Smooth muscle cell (in vitro differentiated cells): ENCODE data around the gene DHRS2. TPM values are rescaled to one million over a fixed set of nuclear protein-coding genes. Genes with fewer than 3 reads are reported as not detected.

ENCODE experiments used
- DNase-seq: peaks from one replicate; lab custom pipeline; 2025; ENCODE audit not compliant: unreplicated experiment; lab: John Stamatoyannopoulos, UW
- H2AFZ ChIP-seq: fragments of 200-600 bp; sonication (generic); 2 replicates; pipeline ENCODE4 v1.6.0; 2016; ENCODE audit warnings: antibody characterized with exemption, low read depth, mild to moderate bottlenecking
- H3F3A ChIP-seq: fragments of 200-600 bp; sonication (generic); 2 replicates; pipeline ENCODE4 v1.6.0; 2017; ENCODE audit warnings: antibody characterized with exemption, low read depth
- H3K27ac ChIP-seq: fragments of 200-600 bp; sonication (generic); 2 replicates; pipeline ENCODE4 v1.5.1; 2016; ENCODE audit warnings: low read depth, mild to moderate bottlenecking
- H3K27me3 ChIP-seq: fragments of 200-600 bp; sonication (generic); 2 replicates; pipeline ENCODE4 v1.6.1; 2016; ENCODE audit warnings: low read depth, mild to moderate bottlenecking
- H3K36me3 ChIP-seq: fragments of 200-600 bp; sonication (generic); 2 replicates; pipeline ENCODE4 v1.5.1; 2016; ENCODE audit warnings: low read depth
- H3K4me1 ChIP-seq: fragments of 200-600 bp; sonication (generic); 2 replicates; pipeline ENCODE4 v1.5.1; 2016; ENCODE audit warnings: low read depth
- H3K4me2 ChIP-seq: fragments of 200-600 bp; sonication (generic); 2 replicates; pipeline ENCODE4 v1.6.0; 2016; ENCODE audit warnings: mild to moderate bottlenecking
- H3K4me3 ChIP-seq: fragments of 200-600 bp; sonication (generic); 2 replicates; pipeline ENCODE4 v1.5.1; 2016; ENCODE audit warnings: mild to moderate bottlenecking
- H3K79me2 ChIP-seq: fragments of 200-600 bp; sonication (generic); 2 replicates; pipeline ENCODE4 v1.6.0; 2016; ENCODE audit warnings: low read depth, mild to moderate bottlenecking
- H3K9ac ChIP-seq: fragments of 200-600 bp; sonication (generic); 2 replicates; pipeline ENCODE4 v1.6.0; 2016; ENCODE audit warnings: low read depth
- H3K9me3 ChIP-seq: fragments of 200-600 bp; sonication (generic); replicated peaks from 2 replicates; pipeline ENCODE4 v1.5.1; 2016; ENCODE audit warnings: low read depth
- H4K20me1 ChIP-seq: fragments of 200-600 bp; sonication (generic); 2 replicates; pipeline ENCODE4 v1.6.0; 2016; ENCODE audit warnings: low read depth
- WGBS: methylation state at CpG from one replicate; pipeline ENCODE4 v1.1.7; 2016; ENCODE audit warnings: low lambda C conversion rate; 5-methylcytosine and 5-hydroxymethylcytosine counted together
- polyA plus RNA-seq: library from polyadenylated mRNA; unstranded; fragments of >200 nt; fragmentation: Nextera tagmentation; extraction: Ambion mirVana; gene quantifications from 2 replicates; pipeline ENCODE4 v1.2.1, GENCODE V29; 2016
- total RNA-seq: library from RNA; depleted of rRNA; stranded (reverse); fragments of >200 nt; gene quantifications from 2 replicates; pipeline ENCODE4 v1.2.3, GENCODE V29; 2014
- TF ChIP-seq, protein P1 (sequence below): fragments of 200-600 bp; sonication (generic); IDR thresholded peaks from 2 replicates; pipeline ENCODE4 v1.5.1; 2017; ENCODE audit warnings: borderline replicate concordance, mild to moderate bottlenecking, antibody characterized with exemption; ENCODE audit not compliant: insufficient read depth, poor library complexity, severe bottlenecking

The DHRS2 gene
- total and polyA plus RNA-seq, 2 experiments from 2014 or later = 0.36 to 1.4 TPM

DNA sequence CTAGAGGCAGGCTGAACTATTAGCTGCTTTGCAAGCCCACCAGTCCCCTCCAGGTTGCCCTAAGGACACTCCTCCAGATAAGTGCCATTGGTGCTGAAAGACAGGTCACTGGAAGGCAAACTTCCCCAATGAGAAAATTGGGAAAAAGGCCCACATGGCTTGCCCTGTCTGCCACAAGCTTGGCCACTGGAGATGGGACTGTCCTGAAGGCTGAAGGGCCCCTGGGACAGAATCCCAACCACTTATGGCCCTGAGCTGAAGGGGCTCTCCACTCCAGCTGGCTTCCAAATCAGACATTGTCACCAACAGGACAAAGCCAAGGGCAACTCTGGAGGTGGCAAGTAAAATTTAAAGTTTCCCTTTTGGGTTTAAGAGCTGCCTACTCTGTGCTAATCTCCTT is 12.2 kb upstream of the DHRS2 start:
- no peaks in the 10 kb centered on the region for H3K27me3 ChIP-seq
- H3K36me3 ChIP-seq = no peaks in the 10 kb centered on the region
- H3K27ac ChIP-seq = no peak overlapping the region
- H3K4me1 ChIP-seq = no peaks in the 10 kb centered on the region
- H3K79me2 ChIP-seq = no peaks in the 10 kb centered on the region
- H2AFZ ChIP-seq = no peak overlapping the region
- no peak overlapping the region for H3K4me2 ChIP-seq
- H3K9me3 ChIP-seq = peaks cover 5% of the 10 kb centered on the region
- H4K20me1 ChIP-seq = no peaks in the 10 kb centered on the region
- H3F3A ChIP-seq = no peaks in the 10 kb centered on the region
- no peak overlapping the region for H3K4me3 ChIP-seq
- H3K9ac ChIP-seq = no peak overlapping the region
- DNase-seq = no peak
- TF ChIP-seq, protein P1, sequence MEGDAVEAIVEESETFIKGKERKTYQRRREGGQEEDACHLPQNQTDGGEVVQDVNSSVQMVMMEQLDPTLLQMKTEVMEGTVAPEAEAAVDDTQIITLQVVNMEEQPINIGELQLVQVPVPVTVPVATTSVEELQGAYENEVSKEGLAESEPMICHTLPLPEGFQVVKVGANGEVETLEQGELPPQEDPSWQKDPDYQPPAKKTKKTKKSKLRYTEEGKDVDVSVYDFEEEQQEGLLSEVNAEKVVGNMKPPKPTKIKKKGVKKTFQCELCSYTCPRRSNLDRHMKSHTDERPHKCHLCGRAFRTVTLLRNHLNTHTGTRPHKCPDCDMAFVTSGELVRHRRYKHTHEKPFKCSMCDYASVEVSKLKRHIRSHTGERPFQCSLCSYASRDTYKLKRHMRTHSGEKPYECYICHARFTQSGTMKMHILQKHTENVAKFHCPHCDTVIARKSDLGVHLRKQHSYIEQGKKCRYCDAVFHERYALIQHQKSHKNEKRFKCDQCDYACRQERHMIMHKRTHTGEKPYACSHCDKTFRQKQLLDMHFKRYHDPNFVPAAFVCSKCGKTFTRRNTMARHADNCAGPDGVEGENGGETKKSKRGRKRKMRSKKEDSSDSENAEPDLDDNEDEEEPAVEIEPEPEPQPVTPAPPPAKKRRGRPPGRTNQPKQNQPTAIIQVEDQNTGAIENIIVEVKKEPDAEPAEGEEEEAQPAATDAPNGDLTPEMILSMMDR = no peak

DNA sequence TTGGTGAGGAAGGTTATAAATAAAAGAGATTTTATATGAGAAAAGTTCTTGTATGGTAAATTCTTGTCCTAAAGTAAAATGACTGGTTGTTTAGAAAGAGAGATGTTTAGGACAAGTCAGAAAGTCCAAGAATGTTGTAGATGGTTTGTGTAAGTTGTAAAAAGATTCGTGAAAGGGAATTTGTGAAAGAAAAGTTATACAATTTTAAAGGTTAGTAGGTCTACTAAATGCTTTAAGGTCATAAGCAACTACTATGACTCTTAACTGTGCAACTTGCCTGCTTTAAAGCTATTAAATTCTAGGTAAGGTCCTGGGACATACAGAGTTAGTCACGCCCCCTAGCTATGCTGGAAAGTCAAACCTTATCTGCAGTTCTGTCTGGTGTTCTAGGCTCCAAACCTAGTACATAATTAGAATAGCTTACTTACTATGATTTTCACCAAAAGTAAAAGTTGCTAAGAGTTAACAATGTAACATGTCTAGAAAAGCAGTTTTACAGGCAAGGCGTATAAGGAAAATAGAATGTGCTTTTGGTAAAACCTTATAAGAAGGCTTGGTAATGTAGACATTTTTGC is 11.2 kb upstream of the DHRS2 start:
- TF ChIP-seq, protein P1 = no peak
- Histone ChIP-seq H2AFZ (no peak overlapping the region), H3K9ac (no peak overlapping the region), H3K79me2 (no peaks in the 10 kb centered on the region), H3F3A (no peaks in the 10 kb centered on the region), H3K4me1 (no peaks in the 10 kb centered on the region), H3K4me3 (no peak overlapping the region), H3K36me3 (no peaks in the 10 kb centered on the region), H3K27me3 (no peaks in the 10 kb centered on the region), H3K9me3 (peaks cover 5% of the 10 kb centered on the region), H4K20me1 (no peaks in the 10 kb centered on the region), H3K27ac (no peak overlapping the region), H3K4me2 (no peak overlapping the region)
- DNase-seq = no peak
- WGBS = 93% methylated on average over 3 of the region's 3 CpGs

DNA sequence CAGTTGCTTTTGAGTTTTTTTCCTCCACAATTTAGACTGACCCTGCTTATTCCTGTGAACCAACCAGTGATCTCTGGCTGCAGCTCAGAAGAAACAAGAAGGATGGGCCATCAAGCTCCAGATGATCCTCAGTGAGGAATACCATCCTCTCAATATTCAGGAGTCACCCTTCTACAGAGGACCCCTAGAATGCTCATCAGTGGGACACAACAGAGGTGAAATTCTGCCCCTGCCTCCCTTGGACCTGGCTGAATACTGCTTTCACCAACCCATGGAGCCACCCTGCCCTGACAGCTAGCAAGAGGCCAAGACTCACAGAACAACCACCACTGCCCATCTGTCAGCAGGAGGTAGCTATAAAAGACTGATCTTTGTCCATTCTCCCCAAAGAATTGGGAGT is 9.2 kb upstream of the DHRS2 start:
- DNase-seq = no peak
- TF ChIP-seq, protein P1 = no peak
- H3K36me3 ChIP-seq = no peaks in the 10 kb centered on the region
- no peak overlapping the region for H2AFZ ChIP-seq
- no peak overlapping the region for H3K4me3 ChIP-seq
- H3K27me3 ChIP-seq = no peaks in the 10 kb centered on the region
- H3K27ac ChIP-seq = no peak overlapping the region
- H3K9ac ChIP-seq = no peak overlapping the region
- H3K9me3 ChIP-seq = peaks cover 5% of the 10 kb centered on the region
- H3K4me2 ChIP-seq = no peak overlapping the region
- H3F3A ChIP-seq = no peaks in the 10 kb centered on the region
- H3K4me1 ChIP-seq = peaks cover 4% of the 10 kb centered on the region
- H4K20me1 ChIP-seq = no peaks in the 10 kb centered on the region
- no peaks in the 10 kb centered on the region for H3K79me2 ChIP-seq

DNA sequence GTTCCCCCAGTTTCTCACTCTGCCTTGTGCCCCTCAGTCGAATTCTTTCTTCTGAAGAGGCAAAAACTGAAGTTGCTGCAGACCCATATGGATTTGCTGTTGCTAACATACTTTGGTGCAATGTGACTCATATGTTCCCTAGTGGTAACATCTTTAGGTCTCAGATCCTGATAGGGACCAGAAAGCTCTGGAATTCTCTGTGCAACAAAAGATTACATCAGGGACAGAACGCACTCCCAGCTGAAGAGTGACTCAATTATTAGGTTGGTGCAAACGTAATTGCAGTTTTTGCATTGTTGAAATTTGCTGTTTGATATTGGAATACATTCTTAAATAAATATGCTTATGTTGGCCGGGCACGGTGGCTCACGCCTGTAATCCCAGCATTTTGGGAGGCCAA is 8.2 kb upstream of the DHRS2 start:
- Histone ChIP-seq H3K27me3 (no peaks in the 10 kb centered on the region), H2AFZ (no peak overlapping the region), H3K36me3 (no peaks in the 10 kb centered on the region), H3K9me3 (peaks cover 5% of the 10 kb centered on the region), H3K4me3 (no peak overlapping the region), H3K4me1 (peaks cover 4% of the 10 kb centered on the region), H4K20me1 (no peaks in the 10 kb centered on the region), H3K9ac (no peak overlapping the region), H3K27ac (no peak overlapping the region), H3K79me2 (no peaks in the 10 kb centered on the region), H3K4me2 (no peak overlapping the region), H3F3A (no peaks in the 10 kb centered on the region)
- TF ChIP-seq, protein P1 = no peak
- no peak for DNase-seq
- WGBS = 69% methylated on average over 6 of the region's 6 CpGs
